B cell (primary cell): ENCODE data around the gene GABRD. TPM values are rescaled to one million over a fixed set of nuclear protein-coding genes. Genes with fewer than 3 reads are reported as not detected.

Source experiments
- ATAC-seq: fragments of 200-7000 bp; cut with Tn5 transposase; one replicate; pipeline ENCODE4 v1.10.0; 2021; ENCODE audit warnings: low read depth, mild to moderate bottlenecking, moderate number of reproducible peaks, moderate library complexity
- CTCF ChIA-PET: fragments of 350-600 bp; sonication (Branson Sonifier 250); formaldehyde crosslinking; loops from one replicate; lab custom pipeline; 2021; ENCODE audit warnings: antibody characterized with exemption, inconsistent platforms; lab: Charles Lee
- POLR2A ChIA-PET: fragments of 350-600 bp; sonication (Branson Sonifier 250); formaldehyde crosslinking; loops from one replicate; lab custom pipeline; 2021; ENCODE audit warnings: antibody characterized with exemption; lab: Charles Lee
- DNase-seq: peaks from one replicate; pipeline ENCODE4 v3.0.0; 2013
- H2AFZ ChIP-seq: 2 replicates; pipeline ENCODE4 v1.6.1; 2012; ENCODE audit warnings: mild to moderate bottlenecking, low read depth, low read length; ENCODE audit not compliant: insufficient read depth, poor library complexity, severe bottlenecking
- H3K27ac ChIP-seq, 2 donors: 1 replicate in 1 of 2; 2 replicates in 1 of 2; pipeline ENCODE4 v1.5.1; 2012 to 2013; ENCODE audit warnings: low read length in 2 of 2, mild to moderate bottlenecking in 2 of 2, moderate library complexity in 1 of 2
- H3K27me3 ChIP-seq, 4 experiments: fragments of 200-600 bp in 1 of 4; sonication (generic) in 1 of 4; replicated peaks in 1 of 4; 1 replicate in 2 of 4; 2 replicates in 2 of 4; pipeline versions ENCODE4 v1.6.1 to v1.7.0; 2013 to 2016; ENCODE audit warnings: low read length in 3 of 4, mild to moderate bottlenecking in 2 of 4, mixed read lengths in 1 of 4, moderate library complexity in 1 of 4; ENCODE audit not compliant: insufficient read depth in 4 of 4, control insufficient read depth in 3 of 4; ENCODE audit errors: control extremely low read depth in 1 of 4
- H3K36me3 ChIP-seq, 2 experiments: replicated peaks in 1 of 2; 1 replicate in 1 of 2; 2 replicates in 1 of 2; pipeline versions ENCODE4 v1.6.1 to v1.7.1; 2013; ENCODE audit warnings: low read length in 1 of 2; ENCODE audit not compliant: insufficient read depth in 2 of 2, control insufficient read depth in 1 of 2; ENCODE audit errors: control extremely low read depth in 1 of 2, extremely low read depth in 1 of 2
- H3K4me1 ChIP-seq, 2 donors: fragments of 200-600 bp in 1 of 2; sonication (generic) in 1 of 2; 1 replicate in 1 of 2; 2 replicates in 1 of 2; pipeline versions ENCODE4 v1.5.1 to v1.6.1; 2013 to 2017; ENCODE audit warnings: low read length in 2 of 2; ENCODE audit not compliant: control insufficient read depth in 2 of 2, insufficient read depth in 2 of 2
- H3K4me2 ChIP-seq: replicated peaks from 2 replicates; pipeline ENCODE3; 2012; ENCODE audit warnings: mild to moderate bottlenecking, low read depth, low read length; ENCODE audit not compliant: poor library complexity, severe bottlenecking
- H3K4me3 ChIP-seq, 5 experiments: fragments of 200-600 bp in 1 of 5; sonication (generic) in 1 of 5; 1 replicate in 3 of 5; 2 replicates in 2 of 5; pipeline versions ENCODE4 v1.5.1 to v1.7.0; 2011 to 2016; ENCODE audit warnings: low read length in 4 of 5, mild to moderate bottlenecking in 4 of 5, low read depth in 2 of 5, control low read depth in 1 of 5, moderate library complexity in 1 of 5; ENCODE audit not compliant: insufficient read depth in 1 of 5; ENCODE audit errors: control extremely low read depth in 1 of 5, extremely low read depth in 1 of 5
- H3K79me2 ChIP-seq: fragments of 200-600 bp; sonication (generic); one replicate; pipeline ENCODE4 v1.6.0; 2016; ENCODE audit warnings: low read length; ENCODE audit not compliant: control insufficient read depth, insufficient read depth
- H3K9ac ChIP-seq: fragments of 200-600 bp; sonication (generic); 2 replicates; pipeline ENCODE4 v1.6.1; 2017; ENCODE audit warnings: mild to moderate bottlenecking, low read length, moderate library complexity
- H3K9me3 ChIP-seq, 3 donors: one replicate each; pipeline versions ENCODE4 v1.6.1 to v1.7.1; 2013; ENCODE audit warnings: low read length in 2 of 3; ENCODE audit not compliant: control insufficient read depth in 2 of 3, insufficient read depth in 1 of 3; ENCODE audit errors: control extremely low read depth in 1 of 3
- H4K20me1 ChIP-seq: 2 replicates; pipeline ENCODE4 v1.6.0; 2012; ENCODE audit warnings: mild to moderate bottlenecking, low read length; ENCODE audit not compliant: insufficient read depth, control insufficient read depth, poor library complexity, severe bottlenecking
- H3K27ac Mint-ChIP-seq: one replicate; pipeline ENCODE4 v1.8.0; 2021; ENCODE audit warnings: mixed read lengths
- H3K27me3 Mint-ChIP-seq: one replicate; pipeline ENCODE4 v1.8.0; 2021; ENCODE audit warnings: mixed read lengths
- H3K4me1 Mint-ChIP-seq: one replicate; pipeline ENCODE4 v1.8.0; 2021; ENCODE audit warnings: mixed read lengths
- H3K4me3 Mint-ChIP-seq: one replicate; pipeline ENCODE4 v1.8.0; 2021; ENCODE audit warnings: mixed read lengths
- H3K9me3 Mint-ChIP-seq: one replicate; pipeline ENCODE4 v1.8.0; 2022; ENCODE audit warnings: mixed read lengths; ENCODE audit not compliant: insufficient read depth
- EZH2 ChIP-seq: IDR thresholded peaks from 2 replicates; pipeline ENCODE4 v1.6.1; 2012; ENCODE audit warnings: borderline replicate concordance, low read depth, mild to moderate bottlenecking, moderate library complexity, low read length; ENCODE audit not compliant: insufficient read depth, poor library complexity, severe bottlenecking
- WGBS: methylation state at CpG from one replicate; pipeline ENCODE4 v1.1.5; 2013; ENCODE audit warnings: missing lambda C conversion rate; ENCODE audit not compliant: insufficient coverage; 5-methylcytosine and 5-hydroxymethylcytosine counted together
- intact Hi-C: fragments of 100-400 bp; cut with micrococcal nuclease; formaldehyde crosslinking; loops from one replicate; pipeline ENCODE4 v1.10.0; 2022
- polyA plus RNA-seq: library from polyadenylated mRNA; depleted of rRNA; stranded (reverse); fragments of >200 nt; gene quantifications from 2 replicates; pipeline ENCODE4 v1.2.3, GENCODE V29; 2012
- total RNA-seq, 2 donors: library from RNA; stranded (reverse); fragments of 120-200 nt in 1 of 2; gene quantifications; 1 replicate in 1 of 2; 2 replicates in 1 of 2; pipeline versions ENCODE4 v1.2.3 to v1.2.4, GENCODE V29; 2013 to 2022
- TF ChIP-seq, protein P1 (sequence below): fragments of 200-600 bp; IDR thresholded peaks from one replicate; pipeline ENCODE4 v1.8.0; 2022; ENCODE audit warnings: antibody characterized with exemption, mild to moderate bottlenecking

The GABRD gene
- total and polyA plus RNA-seq, 2 donors (not counting 1 experiment from before 2014, with no cell fraction given) = not detected

DNA sequence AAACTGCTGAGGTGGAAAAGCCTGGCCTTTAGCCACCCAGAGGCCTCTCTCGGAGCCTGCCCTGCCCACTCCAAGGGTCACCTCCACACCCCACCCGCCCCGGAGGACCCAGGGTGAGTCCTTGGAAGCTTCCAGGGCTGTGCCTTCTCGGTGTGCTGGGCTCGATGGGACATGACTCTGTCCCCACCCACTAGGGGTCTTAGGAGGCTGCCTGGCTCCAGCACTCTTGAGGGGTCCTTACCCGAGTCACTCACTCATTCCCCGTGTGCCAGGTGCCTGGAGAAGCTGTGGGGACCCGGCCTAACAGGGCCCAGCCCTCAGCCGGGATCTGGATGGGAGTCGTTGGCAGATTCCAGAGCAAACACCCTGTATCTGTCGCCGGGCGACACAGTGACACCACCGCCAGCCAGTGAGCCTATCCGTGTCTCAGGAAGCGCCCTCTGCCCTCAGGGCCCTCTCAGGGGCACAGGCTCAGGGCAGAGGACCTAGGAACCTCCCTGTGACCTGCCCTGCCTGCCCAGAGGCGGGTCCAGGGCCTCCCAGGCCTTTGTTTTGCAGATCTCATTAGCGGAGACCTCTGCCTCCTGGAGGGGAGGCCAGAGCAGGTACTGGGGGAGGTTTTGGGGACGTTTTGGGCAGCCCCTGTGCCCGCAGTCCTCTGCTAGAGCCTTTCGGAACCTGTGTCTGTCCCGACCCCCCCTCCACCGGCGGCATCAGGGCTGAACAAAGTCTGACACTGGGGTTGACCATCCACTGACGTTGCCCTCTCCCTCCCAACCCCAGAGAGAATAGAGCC, 28.0 kb downstream of the GABRD start:
- 56% methylated on average over 21 of the region's 25 CpGs for WGBS
- peaks cover 25 to 38% of the 10 kb centered on the region in 2 donors for H3K4me1 ChIP-seq
- CTCF ChIA-PET = interaction anchor here (1.4 to 3.5 kb wide), 2 partner anchors 9 to 93 kb away, joined by 4 to 16 read pairs; no protein-coding TSS in a partner anchor
- POLR2A ChIA-PET = no interaction called here
- DNase-seq (no peak), ATAC-seq (no peak)
- no peak overlapping the region for H3K9ac ChIP-seq
- intact Hi-C loops = loop anchor here (1.0 kb wide), 1 partner anchor 103 kb away; no protein-coding TSS in a partner anchor
- Mint-ChIP-seq H3K27ac (no peak overlapping the region), H3K9me3 (no peaks in the 10 kb centered on the region), H3K27me3 (peaks cover 14% of the 10 kb centered on the region), H3K4me3 (no peak overlapping the region), H3K4me1 (peaks cover 31% of the 10 kb centered on the region)
- H3K79me2 ChIP-seq = peaks cover 21% of the 10 kb centered on the region
- H4K20me1 ChIP-seq = peaks cover 11% of the 10 kb centered on the region
- H3K27ac ChIP-seq = no peak overlapping the region
- TF ChIP-seq, protein P1, sequence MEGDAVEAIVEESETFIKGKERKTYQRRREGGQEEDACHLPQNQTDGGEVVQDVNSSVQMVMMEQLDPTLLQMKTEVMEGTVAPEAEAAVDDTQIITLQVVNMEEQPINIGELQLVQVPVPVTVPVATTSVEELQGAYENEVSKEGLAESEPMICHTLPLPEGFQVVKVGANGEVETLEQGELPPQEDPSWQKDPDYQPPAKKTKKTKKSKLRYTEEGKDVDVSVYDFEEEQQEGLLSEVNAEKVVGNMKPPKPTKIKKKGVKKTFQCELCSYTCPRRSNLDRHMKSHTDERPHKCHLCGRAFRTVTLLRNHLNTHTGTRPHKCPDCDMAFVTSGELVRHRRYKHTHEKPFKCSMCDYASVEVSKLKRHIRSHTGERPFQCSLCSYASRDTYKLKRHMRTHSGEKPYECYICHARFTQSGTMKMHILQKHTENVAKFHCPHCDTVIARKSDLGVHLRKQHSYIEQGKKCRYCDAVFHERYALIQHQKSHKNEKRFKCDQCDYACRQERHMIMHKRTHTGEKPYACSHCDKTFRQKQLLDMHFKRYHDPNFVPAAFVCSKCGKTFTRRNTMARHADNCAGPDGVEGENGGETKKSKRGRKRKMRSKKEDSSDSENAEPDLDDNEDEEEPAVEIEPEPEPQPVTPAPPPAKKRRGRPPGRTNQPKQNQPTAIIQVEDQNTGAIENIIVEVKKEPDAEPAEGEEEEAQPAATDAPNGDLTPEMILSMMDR = no peak
- TF ChIP-seq EZH2 = no peak
- H3K27me3 ChIP-seq = peaks cover 0 to 39% (median 15%) of the 10 kb centered on the region in 4 experiments
- H2AFZ ChIP-seq = no peak overlapping the region
- no peaks in the 10 kb centered on the region for H3K36me3 ChIP-seq
- H3K9me3 ChIP-seq = peaks cover 0 to 3% (median 0%) of the 10 kb centered on the region in 3 donors
- H3K4me3 ChIP-seq = no peak overlapping the region
- H3K4me2 ChIP-seq = no peak overlapping the region
